Measurements from ENCODE around the gene FAF1.
A peak's percentile ranks its signal among the peaks of the same experiment; 100 is the strongest.
"Not testable (repeated sequence)": the region's sequence is repeated elsewhere in the genome, so short reads cannot be mapped to it uniquely, and the experiment has no call there.

The FAF1 gene

DNA sequence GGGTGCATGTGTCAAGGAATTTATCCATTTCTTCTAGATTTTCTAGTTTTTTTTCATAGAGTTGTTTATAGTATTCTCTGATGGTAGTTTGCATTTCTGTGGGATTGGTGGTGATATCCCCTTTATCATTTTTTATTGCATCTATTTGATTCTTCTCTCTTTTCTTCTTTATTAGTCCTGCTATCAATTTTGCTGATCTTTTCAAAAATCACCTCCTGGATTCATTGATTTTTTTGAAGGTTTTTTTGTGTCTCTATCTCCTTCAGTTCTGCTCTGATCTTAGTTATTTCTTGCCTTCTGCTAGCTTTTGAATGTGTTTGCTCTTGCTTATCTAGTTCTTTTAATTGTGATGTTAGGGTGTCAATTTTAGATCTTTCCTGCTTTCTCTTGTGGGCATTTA lies 52.5 kb downstream of the FAF1 start:
- DNase-seq: not testable (repeated sequence)

DNA sequence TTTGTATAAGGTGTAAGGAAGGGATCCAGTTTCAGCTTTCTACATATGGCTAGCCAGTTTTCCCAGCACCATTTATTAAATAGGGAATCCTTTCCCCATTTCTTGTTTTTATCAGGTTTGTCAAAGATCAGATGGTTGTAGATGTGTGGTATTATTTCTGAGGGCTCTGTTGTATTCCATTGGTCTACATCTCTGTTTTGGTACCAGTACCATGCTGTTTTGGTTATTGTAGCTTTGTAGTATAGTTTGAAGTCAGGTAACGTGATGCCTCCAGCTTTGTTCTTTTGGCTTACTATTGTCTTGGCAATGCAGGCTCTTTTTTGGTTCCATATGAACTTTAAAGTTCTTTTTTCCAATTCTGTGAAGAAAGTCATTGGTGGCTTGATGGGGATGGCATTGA lies 54.0 kb downstream of the FAF1 start:
- DNase-seq: not testable (repeated sequence)

DNA sequence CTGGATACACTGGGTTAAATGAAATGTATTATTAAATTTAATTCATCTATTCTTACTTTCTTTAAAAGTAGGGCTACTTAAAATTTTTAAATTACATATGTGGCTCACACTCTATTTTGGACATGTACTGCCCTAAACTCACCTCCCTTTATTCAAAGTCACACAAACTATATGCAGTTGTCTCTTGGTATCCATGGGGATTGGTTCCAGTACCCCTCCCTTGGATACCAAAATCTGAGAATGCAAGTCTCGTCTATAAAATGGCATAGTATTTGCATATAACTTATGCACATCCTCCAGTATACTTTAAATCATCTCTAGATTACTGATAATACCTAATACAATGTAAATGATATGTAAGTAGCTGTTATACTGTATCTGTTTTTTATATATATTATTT lies 57.6 kb downstream of the FAF1 start:
- no peak for DNase-seq

DNA sequence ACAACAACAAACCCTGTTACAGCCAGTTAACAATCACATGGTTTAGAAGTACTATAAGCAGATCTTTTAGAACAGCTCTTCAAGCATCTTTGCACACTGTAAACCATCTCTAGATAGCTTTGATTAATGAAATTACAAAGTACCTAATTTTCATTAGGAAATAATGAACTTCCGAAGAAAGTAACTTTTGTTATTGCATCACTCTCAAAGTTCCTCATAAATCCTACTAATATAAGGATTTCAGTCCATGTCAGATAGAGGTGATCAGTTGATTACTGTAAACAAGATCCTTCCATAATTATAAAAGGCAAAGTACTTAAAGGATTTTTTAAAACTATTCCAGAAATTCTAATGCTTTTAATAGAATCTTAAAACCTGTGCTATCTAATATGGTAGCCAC lies 58.2 kb downstream of the FAF1 start:
- DNase-seq: no peak

DNA sequence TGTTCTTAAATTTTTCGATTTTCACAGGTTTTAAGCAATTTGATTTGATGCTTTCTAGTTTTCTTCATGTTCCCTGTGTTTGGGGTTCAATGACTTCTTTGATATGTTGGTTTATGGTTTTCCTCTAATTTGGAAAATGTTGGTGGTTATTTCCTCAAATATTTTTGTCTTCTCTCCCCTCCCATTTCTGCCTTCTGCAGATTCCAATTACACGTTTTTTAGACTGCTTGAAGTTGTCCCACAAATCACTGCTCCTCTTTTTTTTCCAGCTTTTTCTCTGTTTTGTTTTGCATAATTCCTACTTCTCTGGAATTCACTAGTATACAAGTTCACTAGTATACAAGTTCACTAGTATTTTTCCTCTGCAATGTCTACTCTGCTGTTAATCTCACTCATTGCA lies 61.3 kb downstream of the FAF1 start:
- no peak for DNase-seq

DNA sequence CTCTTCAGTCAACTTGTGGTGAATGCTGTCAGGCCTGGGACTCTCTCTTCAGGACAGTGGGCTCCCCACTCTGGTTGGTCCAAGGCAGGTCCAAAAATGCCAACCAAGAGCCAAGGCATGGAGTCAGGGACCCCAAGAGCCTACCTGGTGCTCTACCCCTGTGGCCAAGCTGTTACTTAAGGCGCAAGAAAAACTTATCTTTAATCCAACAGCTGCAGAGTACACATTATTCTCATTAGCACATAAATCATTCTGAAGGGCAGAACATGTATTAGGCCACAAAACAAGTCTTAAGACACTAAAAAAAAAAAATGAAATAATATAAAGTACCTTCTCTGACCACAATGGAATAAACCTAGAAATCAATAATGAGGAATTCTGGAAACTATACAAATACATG lies 65.7 kb downstream of the FAF1 start:
- no peak for DNase-seq

DNA sequence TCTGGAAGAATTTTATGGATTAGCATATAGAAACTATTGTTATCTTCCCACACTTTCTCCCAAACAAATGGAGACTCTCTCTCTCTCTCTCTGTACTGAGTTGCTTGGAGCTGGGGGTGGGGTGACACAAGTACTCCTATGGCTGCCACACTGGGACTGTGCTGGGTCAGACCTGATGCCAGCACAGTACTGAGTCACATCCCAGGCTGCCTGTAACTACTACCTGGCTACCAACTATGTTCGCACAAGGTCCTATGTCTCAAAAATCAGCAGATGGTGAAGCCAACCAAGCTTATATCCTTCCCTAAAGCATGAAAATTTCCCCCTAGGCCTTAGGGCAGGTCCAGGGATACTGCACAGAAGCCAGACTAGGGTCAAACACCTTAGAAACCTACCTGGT lies 66.6 kb downstream of the FAF1 start:
- no peak for DNase-seq

DNA sequence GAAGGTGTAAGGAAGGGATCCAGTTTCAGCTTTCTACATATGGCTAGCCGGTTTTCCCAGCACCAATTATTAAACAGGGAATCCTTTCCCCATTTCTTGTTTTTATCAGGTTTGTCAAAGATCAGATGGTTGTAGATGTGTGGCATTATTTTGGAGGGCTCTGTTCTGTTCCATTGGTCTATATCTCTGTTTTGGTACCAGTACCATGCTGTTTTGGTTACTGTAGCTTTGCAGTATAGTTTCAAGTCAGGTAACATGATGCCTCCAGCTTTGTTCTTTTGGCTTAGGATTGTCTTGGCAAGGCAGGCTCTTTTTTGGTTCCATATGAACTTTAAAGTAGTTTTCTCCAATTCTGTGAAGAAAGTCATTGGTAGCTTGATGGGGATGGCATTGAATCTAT lies 72.5 kb downstream of the FAF1 start:
- not testable (repeated sequence) for DNase-seq

DNA sequence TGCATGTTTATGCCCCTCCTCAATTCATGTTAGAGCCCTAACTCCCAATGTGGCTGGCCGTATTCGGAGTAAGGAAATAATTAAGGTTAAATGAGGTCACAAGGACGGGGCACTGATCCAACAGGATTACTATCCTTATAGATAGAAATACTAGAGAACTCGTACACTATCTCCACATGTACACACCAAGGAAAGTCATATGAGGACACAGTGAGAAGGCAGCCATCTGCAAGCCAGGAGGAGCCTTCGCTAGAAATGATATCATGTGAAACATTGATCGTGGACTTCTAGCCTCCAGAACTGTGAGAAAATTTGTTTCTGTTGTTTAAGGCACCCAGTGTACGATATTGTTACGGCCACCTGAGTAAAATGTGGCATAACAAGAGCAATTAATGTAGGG lies 79.7 kb downstream of the FAF1 start:
- DNase-seq: no peak

DNA sequence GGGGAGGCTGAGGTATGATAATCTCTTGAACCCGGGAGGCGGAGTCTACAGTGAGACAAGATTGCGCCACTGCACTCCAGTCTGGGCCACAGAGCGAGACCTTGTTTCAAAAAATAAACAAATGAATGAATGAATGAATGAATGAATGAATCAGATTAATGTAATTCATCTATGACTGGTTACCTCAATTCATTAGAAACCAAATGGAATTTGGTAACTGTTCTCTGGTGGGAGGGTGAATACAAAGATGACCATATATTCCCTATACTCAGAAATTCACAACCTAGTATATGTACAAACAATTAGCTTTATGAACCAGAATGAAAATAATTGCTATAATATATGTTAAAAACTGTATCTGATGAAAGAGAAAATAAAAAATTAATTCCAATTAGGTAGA lies 80.9 kb downstream of the FAF1 start:
- DNase-seq: no peak

DNA sequence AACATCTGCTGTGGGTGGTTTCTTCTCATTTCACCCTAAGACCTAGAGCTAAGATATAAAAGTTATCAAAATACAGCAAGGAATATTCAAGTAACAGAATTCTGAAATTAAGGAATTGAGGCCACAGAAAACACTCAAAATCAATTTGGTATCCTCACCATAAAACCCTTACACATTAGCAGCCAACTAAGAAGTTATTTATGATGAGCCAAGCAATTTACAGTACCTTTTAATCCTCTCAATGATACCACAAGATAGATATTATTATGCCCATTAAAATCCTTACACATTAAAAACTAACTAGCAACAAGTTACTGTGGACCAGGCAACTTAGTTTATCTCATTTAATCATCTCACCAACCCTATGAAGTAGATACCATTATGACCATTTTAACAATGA lies 81.6 kb downstream of the FAF1 start:
- DNase-seq: no peak

DNA sequence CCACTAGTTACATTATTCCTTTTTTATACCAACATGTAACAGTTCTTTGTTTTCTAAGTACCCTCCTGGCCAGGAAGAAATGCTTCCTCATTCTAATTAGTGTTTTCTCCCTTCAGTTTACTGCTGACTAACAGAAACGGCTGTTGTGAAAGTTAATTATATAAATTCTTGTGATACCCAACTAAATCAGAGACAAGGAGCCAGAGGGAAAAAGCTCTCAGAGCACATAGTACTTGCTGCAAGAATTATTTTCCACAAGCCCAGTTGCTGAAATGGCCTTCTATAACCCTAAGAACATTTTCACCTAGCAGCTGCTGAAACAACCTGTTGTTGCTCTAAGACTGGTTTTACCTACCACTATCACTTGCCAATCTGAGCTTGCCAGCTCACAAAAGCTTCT lies 82.4 kb downstream of the FAF1 start:
- DNase-seq: no peak

DNA sequence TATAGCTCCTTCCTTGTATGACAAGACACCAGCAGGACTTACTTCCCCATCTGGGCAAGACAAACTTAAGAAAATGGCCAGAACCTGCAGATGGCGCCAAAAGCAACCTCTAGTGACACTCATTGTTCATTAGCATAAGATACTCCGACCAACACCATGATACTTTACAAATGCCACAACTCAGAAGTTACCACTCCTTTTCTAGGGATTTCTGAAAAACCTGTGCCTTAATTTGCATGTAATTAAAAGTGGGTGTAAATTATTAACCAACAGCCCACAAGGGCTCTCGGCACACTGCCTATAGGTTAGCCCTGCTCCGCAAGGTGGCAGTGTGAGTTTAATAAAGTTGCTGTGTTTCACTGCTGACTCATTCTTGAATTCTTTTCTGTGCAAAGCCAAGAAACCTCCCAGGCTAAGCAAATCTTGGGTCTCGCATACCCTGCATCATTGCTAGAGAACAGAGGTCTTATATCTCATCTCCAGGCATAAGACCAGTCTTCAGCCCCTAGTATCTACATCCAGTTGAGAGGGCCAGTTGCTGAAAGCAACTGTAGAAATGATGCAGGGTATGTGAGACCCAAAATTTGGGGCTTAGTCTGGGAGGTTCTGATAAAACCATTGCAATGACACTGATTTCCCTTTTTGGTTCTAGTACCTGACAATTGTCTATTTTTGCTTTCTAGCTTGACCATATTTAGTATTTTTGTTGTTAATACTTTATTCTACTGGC lies 86.4 kb downstream of the FAF1 start:
- DNase-seq: peak; percentile 56

DNA sequence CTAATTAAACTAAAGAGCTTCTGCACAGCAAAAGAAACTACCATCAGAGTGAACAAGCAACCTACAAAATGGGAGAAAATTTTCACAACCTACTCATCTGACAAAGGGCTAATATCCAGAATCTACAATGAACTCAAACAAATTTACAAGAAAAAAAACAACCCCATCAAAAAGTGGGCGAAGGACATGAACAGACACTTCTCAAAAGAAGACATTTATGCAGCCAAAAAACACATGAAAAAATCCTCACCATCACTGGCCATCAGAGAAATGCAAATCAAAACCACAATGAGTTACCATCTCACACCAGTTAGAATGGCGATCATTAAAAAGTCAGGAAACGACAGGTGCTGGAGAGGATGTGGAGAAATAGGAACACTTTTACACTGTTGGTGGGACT lies 95.2 kb downstream of the FAF1 start:
- not testable (repeated sequence) for DNase-seq

DNA sequence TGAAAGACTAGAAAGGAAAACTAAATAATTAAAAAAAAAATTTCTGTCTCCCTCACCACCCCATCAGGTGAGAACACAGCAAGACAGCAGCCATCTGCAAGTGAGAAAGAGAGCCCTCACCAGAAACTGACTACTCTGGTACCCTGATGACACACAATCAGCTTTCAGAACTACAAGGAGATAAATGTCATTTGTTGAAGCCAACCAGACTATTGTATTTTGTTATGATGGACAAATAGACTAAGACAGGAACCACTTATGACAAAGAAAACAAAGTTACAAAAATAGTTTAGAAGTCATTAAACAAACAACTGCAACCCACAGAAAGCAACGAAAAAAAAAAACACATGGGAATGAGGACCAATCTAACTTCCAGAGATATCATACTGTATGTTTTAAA lies 98.3 kb downstream of the FAF1 start:
- no peak for DNase-seq

DNA sequence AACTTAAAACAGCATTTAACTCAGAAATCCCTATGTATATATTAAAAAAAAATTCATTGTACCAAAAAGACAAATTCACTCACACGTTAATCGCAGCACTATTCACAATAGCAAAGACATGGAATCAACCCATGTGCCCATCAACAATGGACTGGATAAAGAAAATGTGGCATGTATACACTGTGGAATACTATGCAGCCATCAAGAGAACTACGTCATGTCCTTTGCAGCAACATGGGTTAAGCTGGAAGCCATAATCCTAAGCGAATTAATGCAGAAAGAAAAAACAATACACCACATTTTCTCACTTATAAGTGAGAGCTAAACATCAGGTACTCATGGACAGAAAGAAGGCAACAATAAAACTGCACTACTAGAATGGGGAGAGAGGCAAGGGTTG lies 99.4 kb downstream of the FAF1 start:
- no peak for DNase-seq

DNA sequence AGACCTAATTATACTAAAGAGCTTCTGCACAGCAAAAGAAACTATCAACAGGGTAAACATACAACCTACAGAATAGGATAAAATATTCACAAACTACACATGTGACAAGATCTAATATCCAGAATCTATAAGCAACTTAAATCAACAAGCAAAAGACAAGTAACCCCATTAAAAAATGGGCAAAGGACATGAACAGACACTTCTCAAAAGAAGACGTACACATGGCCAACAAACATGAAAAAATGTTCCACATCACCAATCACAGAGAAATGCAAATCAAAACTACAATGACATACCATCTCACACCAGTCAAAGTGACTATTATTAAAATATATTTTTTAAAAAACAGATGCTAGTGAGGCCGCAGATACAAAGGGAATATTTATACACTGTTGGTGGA lies 99.8 kb downstream of the FAF1 start:
- DNase-seq: no peak

DNA sequence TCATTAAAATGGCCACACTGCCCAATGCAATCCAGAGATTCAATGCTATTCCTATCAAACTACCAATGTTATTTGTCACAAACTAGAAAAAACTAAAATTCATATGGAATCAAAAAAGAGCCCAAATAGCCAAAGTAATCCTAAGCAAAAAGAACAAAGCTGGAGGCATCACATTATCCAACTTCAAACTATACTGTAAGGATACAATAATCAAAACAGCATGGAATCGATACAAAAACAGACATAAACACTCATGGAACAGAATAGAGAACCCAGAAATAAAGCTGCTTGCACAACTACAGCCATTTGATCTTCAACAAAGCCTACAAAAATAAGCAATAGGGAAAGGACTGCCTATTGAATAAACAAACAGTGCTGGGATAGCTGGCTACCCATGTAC lies 100.4 kb downstream of the FAF1 start:
- DNase-seq: no peak

DNA sequence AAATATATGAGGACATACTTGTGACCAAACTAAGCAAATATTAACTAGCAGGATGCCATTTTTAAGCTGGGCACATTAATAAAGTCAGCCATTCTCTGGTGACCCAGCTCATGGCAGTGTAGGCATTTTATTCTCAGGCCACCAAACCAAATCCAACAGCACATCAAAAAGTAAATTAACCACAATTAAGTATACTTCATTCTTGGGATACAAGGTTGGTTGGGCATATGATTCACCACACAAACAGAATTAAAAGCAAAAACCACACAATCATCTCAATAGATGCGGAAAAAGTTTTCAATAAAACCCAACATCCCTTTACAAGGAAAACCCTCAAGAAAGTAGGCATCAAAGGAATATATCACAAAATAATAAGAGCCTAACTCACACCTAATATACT lies 101.3 kb downstream of the FAF1 start:
- no peak for DNase-seq

DNA sequence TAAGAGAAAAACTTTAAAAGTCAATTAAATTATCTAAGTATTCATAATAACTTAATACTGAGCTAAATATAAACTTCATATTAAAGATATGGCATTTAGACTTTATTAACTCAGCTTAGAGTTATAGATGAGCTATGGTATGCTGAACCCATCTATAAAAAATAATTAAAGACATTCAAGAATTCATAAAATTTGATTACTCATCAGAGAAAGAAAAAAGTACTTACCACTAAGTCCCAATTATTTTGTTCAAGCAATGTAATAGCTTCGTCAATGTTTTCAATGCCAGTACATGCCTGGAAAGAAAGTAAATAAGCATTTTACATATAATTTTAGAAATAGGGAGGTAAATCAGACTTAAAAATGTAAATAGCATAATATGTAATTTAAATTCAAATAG lies 102.4 kb downstream of the FAF1 start:
- no peak for DNase-seq

DNA sequence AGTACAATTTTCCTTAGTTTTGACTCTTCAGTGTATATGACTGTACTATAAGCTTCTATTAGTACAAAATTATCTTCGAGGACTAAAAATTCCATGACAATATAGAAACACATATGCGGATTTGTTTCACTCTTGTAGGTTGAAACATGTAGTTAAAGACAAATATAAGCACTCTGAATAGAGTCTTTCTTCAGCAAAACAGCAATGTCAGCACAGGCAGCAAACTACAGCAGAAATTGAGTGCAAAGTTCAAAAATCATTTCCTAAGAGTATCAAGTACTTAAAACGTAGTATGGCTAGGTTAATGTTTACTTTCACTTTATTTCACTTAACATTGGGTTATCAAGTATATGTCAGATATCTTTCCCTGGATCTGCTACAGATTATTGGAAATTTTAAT lies 106.7 kb downstream of the FAF1 start:
- DNase-seq: no peak

DNA sequence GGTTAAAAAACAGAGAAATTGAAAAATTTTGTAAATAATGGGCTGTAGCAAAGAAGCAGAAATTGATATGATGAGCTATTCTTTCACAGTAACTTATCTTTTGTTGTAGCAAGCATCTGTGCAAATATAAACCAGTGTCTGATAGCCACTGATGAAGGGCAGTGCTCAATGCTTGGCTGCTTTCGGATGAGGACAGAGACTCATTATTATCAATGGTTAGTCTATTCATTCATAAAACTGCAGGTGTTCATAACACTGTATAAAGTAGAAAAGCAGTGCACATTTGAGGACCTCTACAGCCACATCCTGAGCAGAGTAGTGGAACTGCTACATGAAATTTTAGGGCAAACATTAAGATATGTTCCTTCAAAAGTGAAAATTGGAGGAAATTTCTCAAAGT lies 107.2 kb downstream of the FAF1 start:
- no peak for DNase-seq

DNA sequence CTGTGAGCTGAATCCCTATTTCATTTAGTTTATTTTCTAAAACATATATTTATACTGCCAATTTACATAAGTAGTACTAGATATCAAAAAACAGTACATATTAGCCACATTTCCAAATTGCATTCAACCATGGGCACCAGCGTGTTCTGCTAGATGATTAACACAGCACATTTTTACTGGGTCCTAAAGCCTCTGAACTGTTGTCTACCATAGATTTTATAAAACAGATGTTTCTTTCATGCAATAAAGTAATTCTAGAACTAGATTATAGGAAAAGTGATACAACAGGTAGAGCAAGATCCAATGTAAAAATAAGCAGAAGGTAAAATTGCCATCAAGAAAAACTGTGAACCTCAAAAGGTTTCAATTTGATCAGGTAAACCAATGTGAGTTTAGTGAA lies 108.6 kb downstream of the FAF1 start:
- DNase-seq: no peak

DNA sequence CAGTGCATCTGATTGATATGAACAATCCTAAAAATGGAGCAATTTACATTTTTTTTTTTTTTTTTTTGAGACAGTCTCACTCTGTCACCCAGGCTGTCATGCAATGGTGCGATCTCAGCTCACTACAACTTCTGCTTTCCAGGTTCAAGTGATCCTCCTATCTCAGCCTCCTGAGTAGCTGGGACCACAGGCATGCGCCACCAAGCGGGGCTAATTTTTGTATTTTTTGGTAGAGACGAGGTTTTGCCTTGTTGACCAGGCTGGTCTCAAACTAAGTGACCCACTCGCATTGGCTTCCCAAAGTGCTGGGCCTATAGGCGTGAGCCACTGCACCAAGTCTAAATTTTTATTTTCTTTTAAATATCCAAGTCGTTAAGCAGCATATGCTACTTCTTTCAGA lies 109.0 kb downstream of the FAF1 start:
- no peak for DNase-seq

DNA sequence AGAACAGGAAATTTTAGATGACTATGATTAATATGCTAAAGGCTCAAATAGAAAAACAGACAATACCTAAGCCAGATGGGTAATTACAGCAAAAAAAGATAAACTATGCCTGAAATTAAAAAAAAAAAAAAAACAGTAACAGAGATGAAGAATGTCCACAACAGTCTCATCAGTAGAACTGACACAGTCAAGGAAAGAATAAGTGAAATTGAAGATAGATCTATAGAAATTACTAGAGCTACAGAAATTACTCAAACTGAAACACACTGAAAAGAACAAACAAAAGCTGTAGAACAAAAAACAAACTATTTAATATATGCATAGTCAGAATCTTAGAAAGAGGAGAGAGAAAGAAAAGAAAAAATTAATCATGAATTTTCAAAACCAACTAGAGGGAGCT lies 112.8 kb downstream of the FAF1 start:
- no peak for DNase-seq

Measured in effector CD4-positive, alpha-beta T cell (primary cell).